Measurements from ENCODE around the gene LILRB1. TPM values are rescaled to one million over a fixed set of nuclear protein-coding genes. Genes with fewer than 3 reads are reported as not detected.

The LILRB1 gene
- total and polyA plus RNA-seq, 4 donors: 1.3 to 10.6 (median 4.9) TPM

DNA sequence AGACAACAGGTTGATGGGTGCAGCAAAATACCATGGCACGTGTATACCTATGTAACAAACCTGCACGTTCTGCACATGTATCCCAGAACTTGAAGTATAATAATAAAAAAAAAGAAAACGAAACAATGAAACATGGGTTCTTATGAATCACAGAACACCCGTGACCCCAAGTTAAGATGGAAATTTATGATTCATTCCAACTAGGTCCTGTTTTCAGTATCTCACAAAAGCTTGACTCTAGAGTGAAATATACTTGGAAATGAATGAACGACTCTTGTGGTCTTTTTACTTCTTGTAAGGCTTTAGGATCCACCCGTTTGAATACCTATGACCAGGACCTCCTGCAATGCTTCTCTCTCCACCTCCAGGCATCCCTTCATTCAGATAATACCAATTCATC is 29.0 kb downstream of the LILRB1 start:
- WGBS: 68% methylated on average over 6 of the region's 6 CpGs
- no peak for DNase-seq (ENCODE audit: low spot score)

DNA sequence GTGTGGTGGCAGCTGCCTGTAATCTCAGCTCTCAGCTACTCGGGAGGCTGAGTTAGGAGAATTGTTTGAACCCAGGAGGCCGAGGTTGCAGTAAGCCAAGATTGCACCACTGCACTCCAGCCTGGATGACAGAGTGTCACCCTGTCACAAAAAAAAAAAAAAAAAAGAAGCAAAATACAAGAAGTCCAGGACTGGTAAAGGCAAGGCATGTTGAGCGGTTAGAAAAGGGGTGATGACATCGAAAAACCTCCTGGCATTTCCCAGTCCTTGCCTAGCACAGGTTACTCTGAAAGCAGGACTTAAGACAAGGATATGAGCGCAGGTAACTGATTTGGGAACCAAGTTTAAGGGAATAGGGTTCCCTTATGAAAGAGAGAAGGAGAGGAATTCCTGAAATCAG is 30.0 kb downstream of the LILRB1 start:
- TF ChIP-seq, protein P1, sequence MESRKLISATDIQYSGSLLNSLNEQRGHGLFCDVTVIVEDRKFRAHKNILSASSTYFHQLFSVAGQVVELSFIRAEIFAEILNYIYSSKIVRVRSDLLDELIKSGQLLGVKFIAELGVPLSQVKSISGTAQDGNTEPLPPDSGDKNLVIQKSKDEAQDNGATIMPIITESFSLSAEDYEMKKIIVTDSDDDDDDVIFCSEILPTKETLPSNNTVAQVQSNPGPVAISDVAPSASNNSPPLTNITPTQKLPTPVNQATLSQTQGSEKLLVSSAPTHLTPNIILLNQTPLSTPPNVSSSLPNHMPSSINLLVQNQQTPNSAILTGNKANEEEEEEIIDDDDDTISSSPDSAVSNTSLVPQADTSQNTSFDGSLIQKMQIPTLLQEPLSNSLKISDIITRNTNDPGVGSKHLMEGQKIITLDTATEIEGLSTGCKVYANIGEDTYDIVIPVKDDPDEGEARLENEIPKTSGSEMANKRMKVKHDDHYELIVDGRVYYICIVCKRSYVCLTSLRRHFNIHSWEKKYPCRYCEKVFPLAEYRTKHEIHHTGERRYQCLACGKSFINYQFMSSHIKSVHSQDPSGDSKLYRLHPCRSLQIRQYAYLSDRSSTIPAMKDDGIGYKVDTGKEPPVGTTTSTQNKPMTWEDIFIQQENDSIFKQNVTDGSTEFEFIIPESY (IDR thresholded peaks at IDR 0.05): no peak
- TF ChIP-seq RXRA (IDR thresholded peaks at IDR 0.05) (no peak), HNF4G (IDR thresholded peaks at IDR 0.05) (no peak), FOXA2 (IDR thresholded peaks at IDR 0.05) (no peak), TAF1 (conservative IDR thresholded peaks at IDR 0.05) (no peak), JUND (IDR thresholded peaks at IDR 0.05) (no peak)
- TF ChIP-seq, protein P2, sequence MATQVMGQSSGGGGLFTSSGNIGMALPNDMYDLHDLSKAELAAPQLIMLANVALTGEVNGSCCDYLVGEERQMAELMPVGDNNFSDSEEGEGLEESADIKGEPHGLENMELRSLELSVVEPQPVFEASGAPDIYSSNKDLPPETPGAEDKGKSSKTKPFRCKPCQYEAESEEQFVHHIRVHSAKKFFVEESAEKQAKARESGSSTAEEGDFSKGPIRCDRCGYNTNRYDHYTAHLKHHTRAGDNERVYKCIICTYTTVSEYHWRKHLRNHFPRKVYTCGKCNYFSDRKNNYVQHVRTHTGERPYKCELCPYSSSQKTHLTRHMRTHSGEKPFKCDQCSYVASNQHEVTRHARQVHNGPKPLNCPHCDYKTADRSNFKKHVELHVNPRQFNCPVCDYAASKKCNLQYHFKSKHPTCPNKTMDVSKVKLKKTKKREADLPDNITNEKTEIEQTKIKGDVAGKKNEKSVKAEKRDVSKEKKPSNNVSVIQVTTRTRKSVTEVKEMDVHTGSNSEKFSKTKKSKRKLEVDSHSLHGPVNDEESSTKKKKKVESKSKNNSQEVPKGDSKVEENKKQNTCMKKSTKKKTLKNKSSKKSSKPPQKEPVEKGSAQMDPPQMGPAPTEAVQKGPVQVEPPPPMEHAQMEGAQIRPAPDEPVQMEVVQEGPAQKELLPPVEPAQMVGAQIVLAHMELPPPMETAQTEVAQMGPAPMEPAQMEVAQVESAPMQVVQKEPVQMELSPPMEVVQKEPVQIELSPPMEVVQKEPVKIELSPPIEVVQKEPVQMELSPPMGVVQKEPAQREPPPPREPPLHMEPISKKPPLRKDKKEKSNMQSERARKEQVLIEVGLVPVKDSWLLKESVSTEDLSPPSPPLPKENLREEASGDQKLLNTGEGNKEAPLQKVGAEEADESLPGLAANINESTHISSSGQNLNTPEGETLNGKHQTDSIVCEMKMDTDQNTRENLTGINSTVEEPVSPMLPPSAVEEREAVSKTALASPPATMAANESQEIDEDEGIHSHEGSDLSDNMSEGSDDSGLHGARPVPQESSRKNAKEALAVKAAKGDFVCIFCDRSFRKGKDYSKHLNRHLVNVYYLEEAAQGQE (IDR thresholded peaks at IDR 0.05): no peak
- Histone ChIP-seq H3K27me3 (ENCODE audit: control insufficient read depth in 4 of 4, insufficient read depth in 4 of 4, low read length in 3 of 4) (no peaks in the 10 kb centered on the region), H3K36me3 (ENCODE audit: control insufficient read depth in 4 of 4, insufficient read depth in 3 of 4, low read depth in 1 of 4, low read length in 3 of 4) (no peaks in the 10 kb centered on the region), H3K27ac (ENCODE audit: low read depth in 1 of 2, low read length in 2 of 2) (no peak overlapping the region), H3K9ac (ENCODE audit: low read depth in 1 of 2, low read length in 2 of 2) (no peak overlapping the region), H3K4me3 (ENCODE audit: low read depth in 1 of 3, low read length in 3 of 3) (no peak overlapping the region), H3K9me3 (ENCODE audit: control insufficient read depth in 4 of 4, low read length in 3 of 4) (no peaks in the 10 kb centered on the region), H3K4me1 (ENCODE audit: control insufficient read depth in 4 of 4, insufficient read depth in 4 of 4, low read length in 3 of 4) (no peaks in the 10 kb centered on the region)
- DNase-seq (ENCODE audit: low spot score): no peak
- WGBS: 77% methylated on average over 5 of the region's 5 CpGs

More for the DNA sequence above, 29.0 kb downstream of the LILRB1 start:
- no peaks in the 10 kb centered on the region for H3K27me3 ChIP-seq (ENCODE audit: control insufficient read depth in 4 of 4, insufficient read depth in 4 of 4, low read length in 3 of 4)
- no peak overlapping the region for H3K27ac ChIP-seq (ENCODE audit: low read depth in 1 of 2, low read length in 2 of 2)
- H3K9me3 ChIP-seq (ENCODE audit: control insufficient read depth in 4 of 4, low read length in 3 of 4): no peaks in the 10 kb centered on the region
- H3K36me3 ChIP-seq (ENCODE audit: control insufficient read depth in 4 of 4, insufficient read depth in 3 of 4, low read depth in 1 of 4, low read length in 3 of 4): no peaks in the 10 kb centered on the region
- no peak overlapping the region for H3K4me3 ChIP-seq (ENCODE audit: low read depth in 1 of 3, low read length in 3 of 3)
- TF ChIP-seq JUND (IDR thresholded peaks at IDR 0.05): no peak
- TF ChIP-seq RAD21 (IDR thresholded peaks at IDR 0.05): no peak
- TF ChIP-seq, protein P3, sequence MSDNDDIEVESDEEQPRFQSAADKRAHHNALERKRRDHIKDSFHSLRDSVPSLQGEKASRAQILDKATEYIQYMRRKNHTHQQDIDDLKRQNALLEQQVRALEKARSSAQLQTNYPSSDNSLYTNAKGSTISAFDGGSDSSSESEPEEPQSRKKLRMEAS (IDR thresholded peaks at IDR 0.05): no peak
- TF ChIP-seq, protein P4, sequence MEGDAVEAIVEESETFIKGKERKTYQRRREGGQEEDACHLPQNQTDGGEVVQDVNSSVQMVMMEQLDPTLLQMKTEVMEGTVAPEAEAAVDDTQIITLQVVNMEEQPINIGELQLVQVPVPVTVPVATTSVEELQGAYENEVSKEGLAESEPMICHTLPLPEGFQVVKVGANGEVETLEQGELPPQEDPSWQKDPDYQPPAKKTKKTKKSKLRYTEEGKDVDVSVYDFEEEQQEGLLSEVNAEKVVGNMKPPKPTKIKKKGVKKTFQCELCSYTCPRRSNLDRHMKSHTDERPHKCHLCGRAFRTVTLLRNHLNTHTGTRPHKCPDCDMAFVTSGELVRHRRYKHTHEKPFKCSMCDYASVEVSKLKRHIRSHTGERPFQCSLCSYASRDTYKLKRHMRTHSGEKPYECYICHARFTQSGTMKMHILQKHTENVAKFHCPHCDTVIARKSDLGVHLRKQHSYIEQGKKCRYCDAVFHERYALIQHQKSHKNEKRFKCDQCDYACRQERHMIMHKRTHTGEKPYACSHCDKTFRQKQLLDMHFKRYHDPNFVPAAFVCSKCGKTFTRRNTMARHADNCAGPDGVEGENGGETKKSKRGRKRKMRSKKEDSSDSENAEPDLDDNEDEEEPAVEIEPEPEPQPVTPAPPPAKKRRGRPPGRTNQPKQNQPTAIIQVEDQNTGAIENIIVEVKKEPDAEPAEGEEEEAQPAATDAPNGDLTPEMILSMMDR (IDR thresholded peaks at IDR 0.05; ENCODE audit: low read depth, low read length, missing input control): no peak
- TF ChIP-seq NR2F2 (IDR thresholded peaks at IDR 0.05): no peak
- no peak for TF ChIP-seq FOXA1 (IDR thresholded peaks at IDR 0.05)
- TF ChIP-seq, protein P1 (IDR thresholded peaks at IDR 0.05): no peak
- no peak overlapping the region for H3K9ac ChIP-seq (ENCODE audit: low read depth in 1 of 2, low read length in 2 of 2)
- H3K4me1 ChIP-seq (ENCODE audit: control insufficient read depth in 4 of 4, insufficient read depth in 4 of 4, low read length in 3 of 4): no peaks in the 10 kb centered on the region

Data from liver (tissue), 9 donors.